ENCODE measurements around the gene EEFSEC.

EEFSEC gene

GRCh38 chr3:128315313-128315712 lies 162.0 kb downstream of the EEFSEC start:
- Histone ChIP-seq H3K9ac (ENCODE audit: low read length) (no peak overlapping the region), H3K36me3 (ENCODE audit: control insufficient read depth, insufficient read depth, low read length) (no peaks in the 10 kb centered on the region), H3K27me3 (ENCODE audit: control insufficient read depth, insufficient read depth, low read length) (no peaks in the 10 kb centered on the region), H3K4me1 (ENCODE audit: control insufficient read depth, insufficient read depth, low read length) (no peaks in the 10 kb centered on the region), H3K9me3 (ENCODE audit: control insufficient read depth, low read length) (no peaks in the 10 kb centered on the region), H3K4me3 (ENCODE audit: low read length) (no peak overlapping the region)

- no peaks in the 10 kb centered on the region for H3K27me3 ChIP-seq (ENCODE audit: control insufficient read depth, insufficient read depth, low read length)
- H3K36me3 ChIP-seq (ENCODE audit: control insufficient read depth, insufficient read depth, low read length) = no peaks in the 10 kb centered on the region
- no peaks in the 10 kb centered on the region for H3K9me3 ChIP-seq (ENCODE audit: control insufficient read depth, low read length)
- H3K9ac ChIP-seq (ENCODE audit: low read length) = no peak overlapping the region
- H3K4me1 ChIP-seq (ENCODE audit: control insufficient read depth, insufficient read depth, low read length) = no peaks in the 10 kb centered on the region
- H3K4me3 ChIP-seq (ENCODE audit: low read length) = no peak overlapping the region
These were observed 163.2 kb downstream of the EEFSEC start for GRCh38 chr3:128316481-128316891.

GRCh38 chr3:128317101-128317697 lies 163.9 kb downstream of the EEFSEC start:
- Histone ChIP-seq H3K4me3 (ENCODE audit: low read length) (no peak overlapping the region), H3K4me1 (ENCODE audit: control insufficient read depth, insufficient read depth, low read length) (peaks cover under 1% of the 10 kb centered on the region), H3K9me3 (ENCODE audit: control insufficient read depth, low read length) (no peaks in the 10 kb centered on the region), H3K9ac (ENCODE audit: low read length) (no peak overlapping the region), H3K36me3 (ENCODE audit: control insufficient read depth, insufficient read depth, low read length) (no peaks in the 10 kb centered on the region), H3K27me3 (ENCODE audit: control insufficient read depth, insufficient read depth, low read length) (no peaks in the 10 kb centered on the region)

GRCh38 chr3:128317698-128318231 lies 164.5 kb downstream of the EEFSEC start:
- H3K36me3 ChIP-seq (ENCODE audit: control insufficient read depth, insufficient read depth, low read length) = no peaks in the 10 kb centered on the region
- no peak overlapping the region for H3K4me3 ChIP-seq (ENCODE audit: low read length)
- no peak overlapping the region for H3K9ac ChIP-seq (ENCODE audit: low read length)
- H3K27me3 ChIP-seq (ENCODE audit: control insufficient read depth, insufficient read depth, low read length) = no peaks in the 10 kb centered on the region
- peaks cover 7% of the 10 kb centered on the region for H3K4me1 ChIP-seq (ENCODE audit: control insufficient read depth, insufficient read depth, low read length)
- no peaks in the 10 kb centered on the region for H3K9me3 ChIP-seq (ENCODE audit: control insufficient read depth, low read length)

GRCh38 chr3:128318275-128318941 lies 165.1 kb downstream of the EEFSEC start:
- peaks cover 13% of the 10 kb centered on the region for H3K4me1 ChIP-seq (ENCODE audit: control insufficient read depth, insufficient read depth, low read length)
- no peaks in the 10 kb centered on the region for H3K27me3 ChIP-seq (ENCODE audit: control insufficient read depth, insufficient read depth, low read length)
- H3K4me3 ChIP-seq (ENCODE audit: low read length) = no peak overlapping the region
- no peaks in the 10 kb centered on the region for H3K9me3 ChIP-seq (ENCODE audit: control insufficient read depth, low read length)
- no peaks in the 10 kb centered on the region for H3K36me3 ChIP-seq (ENCODE audit: control insufficient read depth, insufficient read depth, low read length)
- H3K9ac ChIP-seq (ENCODE audit: low read length) = no peak overlapping the region

- H3K4me1 ChIP-seq (ENCODE audit: control insufficient read depth, insufficient read depth, low read length) = peaks cover 20% of the 10 kb centered on the region
- no peak overlapping the region for H3K9ac ChIP-seq (ENCODE audit: low read length)
- H3K9me3 ChIP-seq (ENCODE audit: control insufficient read depth, low read length) = no peaks in the 10 kb centered on the region
- no peaks in the 10 kb centered on the region for H3K36me3 ChIP-seq (ENCODE audit: control insufficient read depth, insufficient read depth, low read length)
- no peak overlapping the region for H3K4me3 ChIP-seq (ENCODE audit: low read length)
- no peaks in the 10 kb centered on the region for H3K27me3 ChIP-seq (ENCODE audit: control insufficient read depth, insufficient read depth, low read length)
These were observed 165.8 kb downstream of the EEFSEC start for GRCh38 chr3:128319107-128319506.

- H3K36me3 ChIP-seq (ENCODE audit: control insufficient read depth, insufficient read depth, low read length) = no peaks in the 10 kb centered on the region
- no peak overlapping the region for H3K9ac ChIP-seq (ENCODE audit: low read length)
- H3K9me3 ChIP-seq (ENCODE audit: control insufficient read depth, low read length) = no peaks in the 10 kb centered on the region
- H3K4me1 ChIP-seq (ENCODE audit: control insufficient read depth, insufficient read depth, low read length) = peaks cover 25% of the 10 kb centered on the region
- H3K4me3 ChIP-seq (ENCODE audit: low read length) = no peak overlapping the region
- no peaks in the 10 kb centered on the region for H3K27me3 ChIP-seq (ENCODE audit: control insufficient read depth, insufficient read depth, low read length)
These were observed 166.5 kb downstream of the EEFSEC start for GRCh38 chr3:128319741-128320141.

GRCh38 chr3:128320551-128321340 lies 167.5 kb downstream of the EEFSEC start:
- no peaks in the 10 kb centered on the region for H3K36me3 ChIP-seq (ENCODE audit: control insufficient read depth, insufficient read depth, low read length)

GRCh38 chr3:128321418-128321817 lies 168.1 kb downstream of the EEFSEC start:
- H3K36me3 ChIP-seq (ENCODE audit: control insufficient read depth, insufficient read depth, low read length) = no peaks in the 10 kb centered on the region
- no peaks in the 10 kb centered on the region for H3K9me3 ChIP-seq (ENCODE audit: control insufficient read depth, low read length)
- peaks cover 31% of the 10 kb centered on the region for H3K4me1 ChIP-seq (ENCODE audit: control insufficient read depth, insufficient read depth, low read length)
- H3K9ac ChIP-seq (ENCODE audit: low read length) = no peak overlapping the region
- H3K27me3 ChIP-seq (ENCODE audit: control insufficient read depth, insufficient read depth, low read length) = no peaks in the 10 kb centered on the region
- H3K4me3 ChIP-seq (ENCODE audit: low read length) = no peak overlapping the region

More at GRCh38 chr3:128320551-128321340, 167.5 kb downstream of the EEFSEC start:
- Histone ChIP-seq H3K4me1 (ENCODE audit: control insufficient read depth, insufficient read depth, low read length) (peaks cover 31% of the 10 kb centered on the region), H3K9ac (ENCODE audit: low read length) (no peak overlapping the region), H3K4me3 (ENCODE audit: low read length) (no peak overlapping the region), H3K27me3 (ENCODE audit: control insufficient read depth, insufficient read depth, low read length) (no peaks in the 10 kb centered on the region), H3K9me3 (ENCODE audit: control insufficient read depth, low read length) (no peaks in the 10 kb centered on the region)

GRCh38 chr3:128322030-128323022 lies 169.0 kb downstream of the EEFSEC start:
- no peak overlapping the region for H3K4me3 ChIP-seq (ENCODE audit: low read length)
- H3K9ac ChIP-seq (ENCODE audit: low read length) = no peak overlapping the region
- H3K4me1 ChIP-seq (ENCODE audit: control insufficient read depth, insufficient read depth, low read length) = peaks cover 31% of the 10 kb centered on the region
- H3K36me3 ChIP-seq (ENCODE audit: control insufficient read depth, insufficient read depth, low read length) = no peaks in the 10 kb centered on the region
- H3K9me3 ChIP-seq (ENCODE audit: control insufficient read depth, low read length) = no peaks in the 10 kb centered on the region
- no peaks in the 10 kb centered on the region for H3K27me3 ChIP-seq (ENCODE audit: control insufficient read depth, insufficient read depth, low read length)

All from mucosa of stomach (tissue), 1 donor.